ENCODE results near the gene LPIN3. TPM values are rescaled to one million over a fixed set of nuclear protein-coding genes. Genes with fewer than 3 reads are reported as not detected.

Gene LPIN3
- total RNA-seq, 1 donor from 2014 or later: 0.60 TPM

DNA sequence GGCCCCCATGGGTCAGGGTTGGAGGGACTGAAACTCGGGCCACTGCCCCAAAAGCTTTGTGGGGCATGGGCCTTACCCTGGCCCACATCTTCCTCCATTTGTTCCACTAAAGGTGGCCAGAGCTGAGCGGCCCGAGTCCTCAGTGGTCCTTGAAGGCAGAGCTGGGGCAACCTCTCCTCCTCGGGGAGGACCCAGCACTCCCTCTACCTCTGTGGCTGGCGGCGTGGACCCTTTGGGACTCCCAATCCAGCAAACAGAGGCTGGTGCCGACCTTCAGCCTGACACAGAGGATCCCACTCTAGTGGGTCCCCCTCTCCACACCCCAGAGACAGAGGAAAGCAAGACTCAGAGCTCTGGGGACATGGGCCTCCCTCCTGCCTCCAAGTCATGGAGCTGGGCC is 9.3 kb downstream of the LPIN3 start:
- POLR2A ChIA-PET: interaction anchor here (0.5 kb wide), 1 partner anchor 1599 kb away, joined by 4 read pairs; no protein-coding TSS in a partner anchor
- no peaks in the 10 kb centered on the region for H3K4me1 Mint-ChIP-seq

DNA sequence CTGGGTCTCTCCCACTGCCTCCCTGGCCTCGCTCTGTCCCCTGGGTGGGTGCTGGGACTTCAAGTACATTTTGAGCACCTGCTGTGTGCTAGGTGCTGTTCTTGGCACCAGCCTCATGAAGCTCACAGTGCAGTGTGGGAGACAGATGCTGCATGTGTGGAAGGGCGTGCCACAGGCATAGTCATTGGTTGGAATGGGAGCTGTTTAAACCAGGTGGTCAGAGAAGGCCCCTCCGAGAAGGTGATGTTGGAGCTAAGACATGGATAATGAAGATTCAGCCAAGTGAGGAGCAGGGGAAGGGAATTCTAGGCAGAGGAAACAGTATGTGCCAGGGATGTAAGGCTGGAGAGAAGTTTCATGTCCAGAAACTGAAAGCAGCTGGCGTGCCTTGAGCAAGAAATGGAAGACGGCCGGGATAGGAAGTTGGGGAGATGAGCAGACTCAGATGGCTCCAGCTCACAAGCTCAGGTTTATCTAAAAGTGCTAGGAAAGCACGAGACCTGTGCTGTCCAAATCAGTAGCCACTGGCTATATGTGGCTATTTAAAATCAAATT is 9.9 kb downstream of the LPIN3 start:
- DNase-seq: no peak
- CTCF ChIA-PET: no interaction called here
- no peak for ATAC-seq (ENCODE audit: low read depth)

More for the DNA sequence above, 9.3 kb downstream of the LPIN3 start:
- H3K27ac Mint-ChIP-seq: no peak overlapping the region
- TF ChIP-seq, protein P1, sequence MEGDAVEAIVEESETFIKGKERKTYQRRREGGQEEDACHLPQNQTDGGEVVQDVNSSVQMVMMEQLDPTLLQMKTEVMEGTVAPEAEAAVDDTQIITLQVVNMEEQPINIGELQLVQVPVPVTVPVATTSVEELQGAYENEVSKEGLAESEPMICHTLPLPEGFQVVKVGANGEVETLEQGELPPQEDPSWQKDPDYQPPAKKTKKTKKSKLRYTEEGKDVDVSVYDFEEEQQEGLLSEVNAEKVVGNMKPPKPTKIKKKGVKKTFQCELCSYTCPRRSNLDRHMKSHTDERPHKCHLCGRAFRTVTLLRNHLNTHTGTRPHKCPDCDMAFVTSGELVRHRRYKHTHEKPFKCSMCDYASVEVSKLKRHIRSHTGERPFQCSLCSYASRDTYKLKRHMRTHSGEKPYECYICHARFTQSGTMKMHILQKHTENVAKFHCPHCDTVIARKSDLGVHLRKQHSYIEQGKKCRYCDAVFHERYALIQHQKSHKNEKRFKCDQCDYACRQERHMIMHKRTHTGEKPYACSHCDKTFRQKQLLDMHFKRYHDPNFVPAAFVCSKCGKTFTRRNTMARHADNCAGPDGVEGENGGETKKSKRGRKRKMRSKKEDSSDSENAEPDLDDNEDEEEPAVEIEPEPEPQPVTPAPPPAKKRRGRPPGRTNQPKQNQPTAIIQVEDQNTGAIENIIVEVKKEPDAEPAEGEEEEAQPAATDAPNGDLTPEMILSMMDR (IDR thresholded peaks at IDR 0.05): no peak
- no peak for DNase-seq
- intact Hi-C loops (cut with micrococcal nuclease): no loop called here
- no peaks in the 10 kb centered on the region for H3K9me3 Mint-ChIP-seq
- no peaks in the 10 kb centered on the region for H3K36me3 Mint-ChIP-seq (ENCODE audit: low read depth)
- H3K27me3 Mint-ChIP-seq: no peaks in the 10 kb centered on the region
- CTCF ChIA-PET: no interaction called here
- ATAC-seq (ENCODE audit: low read depth): no peak
- H3K4me3 Mint-ChIP-seq: no peak overlapping the region

GRCh38 chr20:41352106-41352505 is 11.5 kb downstream of the LPIN3 start:
- no peaks in the 10 kb centered on the region for H3K4me1 Mint-ChIP-seq
- TF ChIP-seq, protein P1 (IDR thresholded peaks at IDR 0.05): no peak
- no peaks in the 10 kb centered on the region for H3K9me3 Mint-ChIP-seq
- no peak overlapping the region for H3K27ac Mint-ChIP-seq
- intact Hi-C loops (cut with micrococcal nuclease): no loop called here
- H3K4me3 Mint-ChIP-seq: no peak overlapping the region
- CTCF ChIA-PET: no interaction called here
- H3K27me3 Mint-ChIP-seq: no peaks in the 10 kb centered on the region
- DNase-seq (no peak), ATAC-seq (ENCODE audit: low read depth) (no peak)
- no peaks in the 10 kb centered on the region for H3K36me3 Mint-ChIP-seq (ENCODE audit: low read depth)
- POLR2A ChIA-PET: no interaction called here

More for the DNA sequence above, 9.9 kb downstream of the LPIN3 start:
- Mint-ChIP-seq H3K4me3 (no peak overlapping the region), H3K36me3 (ENCODE audit: low read depth) (no peaks in the 10 kb centered on the region), H3K27me3 (no peaks in the 10 kb centered on the region), H3K27ac (no peak overlapping the region), H3K4me1 (no peaks in the 10 kb centered on the region), H3K9me3 (no peaks in the 10 kb centered on the region)
- intact Hi-C loops (cut with micrococcal nuclease): no loop called here
- TF ChIP-seq, protein P1 (IDR thresholded peaks at IDR 0.05): no peak
- POLR2A ChIA-PET: no interaction called here

DNA sequence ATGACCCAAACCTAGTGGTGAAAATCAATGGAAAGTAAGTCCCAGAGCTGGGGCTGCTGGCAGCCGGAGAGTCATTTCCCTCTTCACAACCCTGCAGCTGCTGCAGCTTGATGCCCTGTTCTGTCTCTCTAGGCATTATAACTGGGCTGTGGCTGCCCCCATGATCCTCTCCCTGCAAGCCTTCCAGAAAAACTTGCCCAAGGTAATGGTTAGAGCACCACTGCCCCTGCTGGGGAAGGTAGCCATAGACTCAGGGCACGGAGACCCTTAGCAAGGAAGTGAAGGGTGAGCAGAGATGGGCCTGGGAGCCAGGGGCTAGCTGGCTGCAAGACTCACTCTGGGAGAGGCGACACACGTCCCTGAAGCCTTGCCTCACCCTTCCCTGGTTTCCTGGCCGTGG is 12.0 kb downstream of the LPIN3 start:
- ATAC-seq (ENCODE audit: low read depth) (no peak), DNase-seq (no peak)
- ChIA-PET POLR2A (no interaction called here), CTCF (no interaction called here)
- no peaks in the 10 kb centered on the region for H3K9me3 Mint-ChIP-seq
- TF ChIP-seq, protein P1 (IDR thresholded peaks at IDR 0.05): no peak
- no peaks in the 10 kb centered on the region for H3K36me3 Mint-ChIP-seq (ENCODE audit: low read depth)
- intact Hi-C loops (cut with micrococcal nuclease): no loop called here
- H3K4me1 Mint-ChIP-seq: no peaks in the 10 kb centered on the region
- no peak overlapping the region for H3K27ac Mint-ChIP-seq
- H3K4me3 Mint-ChIP-seq: no peak overlapping the region
- no peaks in the 10 kb centered on the region for H3K27me3 Mint-ChIP-seq

DNA sequence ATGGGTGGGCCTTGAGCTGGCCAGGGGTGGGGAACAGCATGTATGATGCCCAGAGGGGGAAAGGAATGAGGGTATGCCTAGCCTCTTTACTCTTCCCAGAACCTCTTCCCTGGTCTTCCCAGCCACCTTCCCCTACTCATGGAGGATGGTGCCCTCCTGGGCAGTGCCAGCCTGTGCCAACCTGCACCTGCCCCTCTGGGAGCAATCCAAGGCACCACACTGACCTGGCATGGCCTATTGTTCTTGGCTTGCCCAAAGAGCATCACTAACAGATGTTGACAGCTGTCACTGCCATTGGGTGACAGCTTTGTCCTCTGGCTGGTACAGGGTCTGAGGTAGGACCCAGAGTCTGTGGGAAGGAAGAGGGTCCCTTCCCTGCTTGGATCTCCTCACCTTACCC is 12.9 kb downstream of the LPIN3 start:
- Mint-ChIP-seq H3K27me3 (no peaks in the 10 kb centered on the region), H3K4me3 (no peak overlapping the region), H3K4me1 (no peaks in the 10 kb centered on the region), H3K36me3 (ENCODE audit: low read depth) (no peaks in the 10 kb centered on the region), H3K27ac (no peak overlapping the region), H3K9me3 (no peaks in the 10 kb centered on the region)
- TF ChIP-seq, protein P1 (IDR thresholded peaks at IDR 0.05): no peak
- DNase-seq (no peak), ATAC-seq (ENCODE audit: low read depth) (no peak)
- POLR2A ChIA-PET: no interaction called here
- CTCF ChIA-PET: no interaction called here
- intact Hi-C loops (cut with micrococcal nuclease): no loop called here

Data from activated B cell treated with CpG ODN at 0.5 μM for 24 hours (primary cell).